GM23338 (cell line): Measurements from ENCODE around the gene ABCB8. TPM values are rescaled to one million over a fixed set of nuclear protein-coding genes. Genes with fewer than 3 reads are reported as not detected.
"Not testable (repeated sequence)": the region's sequence is repeated elsewhere in the genome, so short reads cannot be mapped to it uniquely, and the experiment has no call there.

Experiments
- ATAC-seq: fragments of 200-7000 bp; cut with Tn5 transposase; 3 replicates; pipeline ENCODE4 v1.9.1; 2020
- DNase-seq: peaks from one replicate; pipeline ENCODE4 v3.0.0-alpha.2; 2015; ENCODE audit warnings: low spot score
- H2AFZ ChIP-seq: fragments of 200-600 bp; sonication (generic); 2 replicates; pipeline ENCODE4 v1.8.0; 2016; ENCODE audit warnings: antibody characterized with exemption, mild to moderate bottlenecking, moderate library complexity
- H3F3A ChIP-seq: fragments of 200-600 bp; sonication (generic); replicated peaks from 2 replicates; pipeline ENCODE4 v1.8.0; 2017; ENCODE audit warnings: antibody characterized with exemption, mixed run types, low read depth
- H3K27ac ChIP-seq: fragments of 200-600 bp; sonication (generic); 2 replicates; pipeline ENCODE4 v1.6.1; 2016; ENCODE audit warnings: low read depth
- H3K27me3 ChIP-seq: fragments of 200-600 bp; sonication (generic); 2 replicates; pipeline ENCODE4 v1.8.0; 2016; ENCODE audit warnings: mild to moderate bottlenecking, mixed run types, moderate library complexity; ENCODE audit not compliant: insufficient read depth
- H3K36me3 ChIP-seq: fragments of 200-600 bp; sonication (generic); 2 replicates; pipeline ENCODE4 v1.8.0; 2016; ENCODE audit warnings: mild to moderate bottlenecking; ENCODE audit not compliant: insufficient read depth
- H3K4me1 ChIP-seq: fragments of 200-600 bp; sonication (generic); 2 replicates; pipeline ENCODE4 v1.8.0; 2016; ENCODE audit warnings: mild to moderate bottlenecking, moderate library complexity; ENCODE audit not compliant: insufficient read depth
- H3K4me2 ChIP-seq: fragments of 200-600 bp; sonication (generic); 2 replicates; pipeline ENCODE4 v1.7.1; 2017; ENCODE audit warnings: mixed run types
- H3K4me3 ChIP-seq: fragments of 200-600 bp; sonication (generic); 2 replicates; pipeline ENCODE4 v1.6.1; 2016; ENCODE audit warnings: mixed run types
- H3K79me2 ChIP-seq: fragments of 200-600 bp; sonication (generic); replicated peaks from 2 replicates; pipeline ENCODE4 v1.8.0; 2017; ENCODE audit warnings: mild to moderate bottlenecking; ENCODE audit not compliant: insufficient read depth
- H3K9me2 ChIP-seq: fragments of 200-600 bp; sonication (generic); 2 replicates; pipeline ENCODE4 v1.8.0; 2017; ENCODE audit not compliant: insufficient read depth
- H4K20me1 ChIP-seq: fragments of 200-600 bp; sonication (generic); replicated peaks from 2 replicates; pipeline ENCODE4 v1.8.0; 2017; ENCODE audit warnings: mild to moderate bottlenecking; ENCODE audit not compliant: insufficient read depth
- H3K27ac Mint-ChIP-seq: 2 replicates; pipeline ENCODE4 v1.8.0; 2020; ENCODE audit warnings: inconsistent platforms, mild to moderate bottlenecking, moderate library complexity, mixed read lengths
- H3K27me3 Mint-ChIP-seq: 3 replicates; pipeline ENCODE4 v1.8.0; 2022; ENCODE audit warnings: low read depth, mild to moderate bottlenecking, moderate library complexity, mixed read lengths, inconsistent platforms; ENCODE audit not compliant: insufficient read depth, poor library complexity
- H3K36me3 Mint-ChIP-seq: 3 replicates; pipeline ENCODE4 v1.8.0; 2021; ENCODE audit warnings: low read depth, mild to moderate bottlenecking, inconsistent platforms, moderate library complexity, mixed read lengths
- H3K4me1 Mint-ChIP-seq: 3 replicates; pipeline ENCODE4 v1.8.0; 2020; ENCODE audit warnings: mild to moderate bottlenecking, inconsistent platforms, mixed read lengths
- H3K4me3 Mint-ChIP-seq: 3 replicates; pipeline ENCODE4 v1.8.0; 2021; ENCODE audit warnings: moderate library complexity, mild to moderate bottlenecking, inconsistent platforms, mixed read lengths
- H3K9me3 Mint-ChIP-seq: 3 replicates; pipeline ENCODE4 v1.8.0; 2020; ENCODE audit warnings: moderate library complexity, mild to moderate bottlenecking, inconsistent platforms, mixed read lengths
- NANOG ChIP-seq: IDR thresholded peaks from 2 replicates; pipeline ENCODE4 v1.6.1; 2016; ENCODE audit warnings: antibody characterized with exemption, borderline replicate concordance
- polyA plus RNA-seq: library from polyadenylated mRNA; unstranded; fragments of >200 nt; fragmentation: Nextera tagmentation; extraction: Ambion mirVana; gene quantifications from 2 replicates; pipeline ENCODE4 v1.2.1, GENCODE V29; 2016
- total RNA-seq: library from RNA; depleted of rRNA; stranded (reverse); fragments of >200 nt; shearing (Covaris generic); gene quantifications from 2 replicates; pipeline ENCODE4 v1.2.3, GENCODE V29; 2014
- TF ChIP-seq, protein P1 (sequence below): IDR thresholded peaks from 2 replicates; pipeline ENCODE4 v1.6.1; 2016; ENCODE audit warnings: antibody characterized with exemption
- TF ChIP-seq, protein P2 (sequence below): IDR thresholded peaks from one replicate; pipeline ENCODE4 v1.6.1; 2018; ENCODE audit warnings: antibody characterized with exemption; ENCODE audit not compliant: unreplicated experiment

The ABCB8 gene
- total and polyA plus RNA-seq, 2 experiments from 2014 or later: 11.4 to 27.1 TPM

DNA sequence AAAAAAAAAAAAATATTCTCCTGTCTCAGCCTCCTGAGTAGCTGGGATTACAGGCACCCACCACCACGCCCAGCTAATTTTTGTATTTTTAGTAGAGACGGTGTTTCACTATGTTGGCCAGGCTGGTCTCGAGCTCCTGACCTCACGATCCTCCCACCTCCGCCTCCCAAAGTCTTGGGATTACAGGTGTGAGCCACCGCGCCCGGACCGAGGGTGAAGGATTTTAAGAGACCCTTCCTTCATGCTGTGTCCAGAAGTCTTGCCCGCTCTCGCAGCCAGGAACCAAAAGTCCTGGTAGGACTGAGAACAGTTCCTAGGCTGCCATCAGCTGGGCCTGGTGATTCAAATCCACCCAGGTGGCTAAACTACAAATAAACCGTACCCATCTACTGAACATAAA is 16.6 kb upstream of the ABCB8 start:
- H3K4me1 Mint-ChIP-seq: peaks cover 40% of the 10 kb centered on the region
- not testable (repeated sequence) for H3K9me3 Mint-ChIP-seq, H3K27ac ChIP-seq, ATAC-seq, H2AFZ ChIP-seq, H3K36me3 ChIP-seq, H3K9me2 ChIP-seq, DNase-seq, H3F3A ChIP-seq, H3K79me2 ChIP-seq, H3K4me2 ChIP-seq, H3K27ac Mint-ChIP-seq, H3K36me3 Mint-ChIP-seq, H3K4me3 ChIP-seq, H4K20me1 ChIP-seq
- H3K27me3 ChIP-seq: peaks cover 15% of the 10 kb centered on the region
- H3K4me1 ChIP-seq: peaks cover 27% of the 10 kb centered on the region
- peaks cover 30% of the 10 kb centered on the region for H3K27me3 Mint-ChIP-seq
- peak overlapping the region; percentile 32; the same call in 1 of the 3 replicates for H3K4me3 Mint-ChIP-seq

DNA sequence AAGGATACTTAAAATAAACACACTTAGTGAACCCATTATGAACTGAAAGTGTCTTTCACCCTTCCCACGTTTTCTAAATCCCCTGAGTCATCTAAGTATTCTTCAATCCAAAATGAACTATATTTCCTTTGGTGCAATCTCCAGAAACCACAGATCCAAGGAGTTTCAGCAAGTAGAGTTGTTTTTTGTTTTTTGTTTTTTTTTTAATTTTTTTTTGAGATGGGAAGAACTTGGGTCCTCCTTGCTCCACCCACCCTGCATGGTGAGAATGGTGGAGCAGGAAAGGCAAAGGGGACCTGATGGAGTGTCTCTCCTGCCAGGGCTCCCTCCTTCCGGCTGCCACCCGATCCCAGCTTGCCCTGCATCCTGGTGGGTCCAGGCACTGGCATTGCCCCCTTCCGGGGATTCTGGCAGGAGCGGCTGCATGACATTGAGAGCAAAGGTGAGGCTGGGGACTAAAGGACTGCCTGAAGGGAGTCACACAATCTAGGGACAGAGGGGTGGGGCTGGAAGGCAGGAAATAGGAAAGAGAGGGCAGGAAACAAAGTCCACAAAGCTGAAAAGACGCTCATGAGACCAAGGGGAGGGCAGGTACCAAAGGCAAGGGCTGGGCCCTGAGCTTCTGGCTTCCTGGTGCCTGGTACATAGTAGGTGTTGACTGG is 16.1 kb upstream of the ABCB8 start:
- H3K4me3 Mint-ChIP-seq: peak overlapping the region; percentile 56; the same call in 1 of the 3 replicates

More for the DNA sequence above, 16.1 kb upstream of the ABCB8 start:
- H3K9me2 ChIP-seq: no peaks in the 10 kb centered on the region
- Mint-ChIP-seq H3K27me3 (peaks cover 34% of the 10 kb centered on the region), H3K36me3 (peaks cover 7% of the 10 kb centered on the region; the same call in 1 of the 3 replicates), H3K27ac (no peak overlapping the region), H3K4me1 (peaks cover 40% of the 10 kb centered on the region), H3K9me3 (no peaks in the 10 kb centered on the region)
- ATAC-seq (no peak), DNase-seq (no peak)
- H3K27ac ChIP-seq: no peak overlapping the region
- peak overlapping the region; percentile 88; the same call in 1 of the 2 replicates for H3K4me2 ChIP-seq
- H3K36me3 ChIP-seq: no peaks in the 10 kb centered on the region
- peaks cover 21% of the 10 kb centered on the region for H3K27me3 ChIP-seq
- no peaks in the 10 kb centered on the region for H3K79me2 ChIP-seq
- no peak overlapping the region for H2AFZ ChIP-seq
- H4K20me1 ChIP-seq: no peaks in the 10 kb centered on the region
- 0 out of 2 replicates have a peak, but pooled peaks cover 8% of the 10 kb centered on the region for H3F3A ChIP-seq
- peak overlapping the region; percentile 75; the same call in 1 of the 2 replicates for H3K4me3 ChIP-seq
- TF ChIP-seq, protein P1, sequence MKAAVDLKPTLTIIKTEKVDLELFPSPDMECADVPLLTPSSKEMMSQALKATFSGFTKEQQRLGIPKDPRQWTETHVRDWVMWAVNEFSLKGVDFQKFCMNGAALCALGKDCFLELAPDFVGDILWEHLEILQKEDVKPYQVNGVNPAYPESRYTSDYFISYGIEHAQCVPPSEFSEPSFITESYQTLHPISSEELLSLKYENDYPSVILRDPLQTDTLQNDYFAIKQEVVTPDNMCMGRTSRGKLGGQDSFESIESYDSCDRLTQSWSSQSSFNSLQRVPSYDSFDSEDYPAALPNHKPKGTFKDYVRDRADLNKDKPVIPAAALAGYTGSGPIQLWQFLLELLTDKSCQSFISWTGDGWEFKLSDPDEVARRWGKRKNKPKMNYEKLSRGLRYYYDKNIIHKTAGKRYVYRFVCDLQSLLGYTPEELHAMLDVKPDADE: 0 out of 2 replicates have a peak, but pooled peaks have one; percentile 12
- TF ChIP-seq NANOG: no peak
- TF ChIP-seq, protein P2, sequence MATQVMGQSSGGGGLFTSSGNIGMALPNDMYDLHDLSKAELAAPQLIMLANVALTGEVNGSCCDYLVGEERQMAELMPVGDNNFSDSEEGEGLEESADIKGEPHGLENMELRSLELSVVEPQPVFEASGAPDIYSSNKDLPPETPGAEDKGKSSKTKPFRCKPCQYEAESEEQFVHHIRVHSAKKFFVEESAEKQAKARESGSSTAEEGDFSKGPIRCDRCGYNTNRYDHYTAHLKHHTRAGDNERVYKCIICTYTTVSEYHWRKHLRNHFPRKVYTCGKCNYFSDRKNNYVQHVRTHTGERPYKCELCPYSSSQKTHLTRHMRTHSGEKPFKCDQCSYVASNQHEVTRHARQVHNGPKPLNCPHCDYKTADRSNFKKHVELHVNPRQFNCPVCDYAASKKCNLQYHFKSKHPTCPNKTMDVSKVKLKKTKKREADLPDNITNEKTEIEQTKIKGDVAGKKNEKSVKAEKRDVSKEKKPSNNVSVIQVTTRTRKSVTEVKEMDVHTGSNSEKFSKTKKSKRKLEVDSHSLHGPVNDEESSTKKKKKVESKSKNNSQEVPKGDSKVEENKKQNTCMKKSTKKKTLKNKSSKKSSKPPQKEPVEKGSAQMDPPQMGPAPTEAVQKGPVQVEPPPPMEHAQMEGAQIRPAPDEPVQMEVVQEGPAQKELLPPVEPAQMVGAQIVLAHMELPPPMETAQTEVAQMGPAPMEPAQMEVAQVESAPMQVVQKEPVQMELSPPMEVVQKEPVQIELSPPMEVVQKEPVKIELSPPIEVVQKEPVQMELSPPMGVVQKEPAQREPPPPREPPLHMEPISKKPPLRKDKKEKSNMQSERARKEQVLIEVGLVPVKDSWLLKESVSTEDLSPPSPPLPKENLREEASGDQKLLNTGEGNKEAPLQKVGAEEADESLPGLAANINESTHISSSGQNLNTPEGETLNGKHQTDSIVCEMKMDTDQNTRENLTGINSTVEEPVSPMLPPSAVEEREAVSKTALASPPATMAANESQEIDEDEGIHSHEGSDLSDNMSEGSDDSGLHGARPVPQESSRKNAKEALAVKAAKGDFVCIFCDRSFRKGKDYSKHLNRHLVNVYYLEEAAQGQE: no peak
- H3K4me1 ChIP-seq: peaks cover 27% of the 10 kb centered on the region
